GM12873 (cell line): Measurements from ENCODE around the gene SGCE.

Experiments used
- TF ChIP-seq, protein P1 (sequence below): IDR thresholded peaks from 2 replicates; pipeline ENCODE4 v1.5.1; 2012; ENCODE audit warnings: low read depth, mild to moderate bottlenecking, moderate library complexity, low read length, control low read depth; ENCODE audit not compliant: insufficient read depth; ENCODE audit errors: missing control alignments

SGCE gene

GRCh38 chr7:94579470-94579869 lies 76.5 kb downstream of the SGCE start:
- TF ChIP-seq, protein P1, sequence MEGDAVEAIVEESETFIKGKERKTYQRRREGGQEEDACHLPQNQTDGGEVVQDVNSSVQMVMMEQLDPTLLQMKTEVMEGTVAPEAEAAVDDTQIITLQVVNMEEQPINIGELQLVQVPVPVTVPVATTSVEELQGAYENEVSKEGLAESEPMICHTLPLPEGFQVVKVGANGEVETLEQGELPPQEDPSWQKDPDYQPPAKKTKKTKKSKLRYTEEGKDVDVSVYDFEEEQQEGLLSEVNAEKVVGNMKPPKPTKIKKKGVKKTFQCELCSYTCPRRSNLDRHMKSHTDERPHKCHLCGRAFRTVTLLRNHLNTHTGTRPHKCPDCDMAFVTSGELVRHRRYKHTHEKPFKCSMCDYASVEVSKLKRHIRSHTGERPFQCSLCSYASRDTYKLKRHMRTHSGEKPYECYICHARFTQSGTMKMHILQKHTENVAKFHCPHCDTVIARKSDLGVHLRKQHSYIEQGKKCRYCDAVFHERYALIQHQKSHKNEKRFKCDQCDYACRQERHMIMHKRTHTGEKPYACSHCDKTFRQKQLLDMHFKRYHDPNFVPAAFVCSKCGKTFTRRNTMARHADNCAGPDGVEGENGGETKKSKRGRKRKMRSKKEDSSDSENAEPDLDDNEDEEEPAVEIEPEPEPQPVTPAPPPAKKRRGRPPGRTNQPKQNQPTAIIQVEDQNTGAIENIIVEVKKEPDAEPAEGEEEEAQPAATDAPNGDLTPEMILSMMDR, result no peak

DNA sequence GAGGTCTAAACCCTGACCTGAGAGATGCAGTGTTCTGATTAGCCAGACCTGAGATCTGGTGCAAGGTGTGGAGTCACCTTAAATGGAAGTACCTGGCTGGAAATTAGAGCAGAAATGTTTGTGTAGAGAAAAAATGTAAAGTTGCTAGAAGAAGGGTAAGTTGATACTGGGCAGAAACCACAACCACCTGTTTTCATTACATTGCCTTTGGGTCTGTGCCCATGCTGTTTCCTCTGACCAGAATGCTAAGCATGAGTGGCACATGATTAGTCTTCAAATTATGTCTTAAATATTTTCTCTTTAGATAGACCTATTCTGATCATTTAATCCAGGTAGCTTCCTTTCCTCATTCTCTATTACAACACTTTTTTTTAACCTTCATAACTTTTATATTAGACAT lies 77.3 kb downstream of the SGCE start:
- TF ChIP-seq, protein P1, result no peak

- TF ChIP-seq, protein P1, result no peak
Measured at GRCh38 chr7:94577357-94577756, 78.6 kb downstream of the SGCE start.

DNA sequence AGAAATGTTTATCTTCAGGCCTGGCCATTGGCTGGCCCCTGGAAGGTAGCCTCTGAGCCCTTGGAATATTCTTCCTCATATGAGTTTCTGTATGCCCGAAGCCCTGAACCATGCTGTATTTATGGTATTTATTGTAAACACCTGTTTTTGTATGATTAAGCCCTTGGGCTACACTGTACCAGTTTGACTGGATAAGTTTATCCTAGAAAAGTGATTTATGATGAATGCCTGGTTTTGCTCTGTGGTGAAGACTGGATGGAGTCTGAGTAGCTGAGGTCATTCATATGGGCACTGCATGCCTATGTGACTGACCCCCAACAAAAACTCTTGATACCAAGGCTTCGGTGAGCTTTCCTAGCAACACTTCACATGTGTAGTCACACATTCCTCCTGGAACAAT lies 79.6 kb downstream of the SGCE start:
- TF ChIP-seq, protein P1, result no peak

DNA sequence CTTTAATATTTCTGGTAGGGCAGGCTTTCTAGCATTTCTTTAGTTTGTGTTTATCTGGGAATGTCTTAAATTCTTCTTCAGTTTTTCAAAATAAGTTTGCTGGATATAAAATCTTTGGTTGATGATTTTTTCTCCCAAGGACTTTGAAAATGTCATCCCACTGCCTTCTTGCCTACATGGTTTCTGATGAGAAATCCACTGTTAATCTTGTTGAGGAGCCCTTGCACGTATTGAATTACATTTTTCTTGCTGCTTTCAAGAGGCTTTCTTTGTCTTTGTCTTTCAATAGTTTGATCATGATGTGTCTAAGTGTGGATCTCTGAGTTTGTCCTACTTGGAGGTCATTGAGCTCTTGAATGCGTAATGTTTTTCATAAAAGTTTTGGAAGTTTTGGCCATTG lies 80.3 kb downstream of the SGCE start:
- TF ChIP-seq, protein P1, result no peak

DNA sequence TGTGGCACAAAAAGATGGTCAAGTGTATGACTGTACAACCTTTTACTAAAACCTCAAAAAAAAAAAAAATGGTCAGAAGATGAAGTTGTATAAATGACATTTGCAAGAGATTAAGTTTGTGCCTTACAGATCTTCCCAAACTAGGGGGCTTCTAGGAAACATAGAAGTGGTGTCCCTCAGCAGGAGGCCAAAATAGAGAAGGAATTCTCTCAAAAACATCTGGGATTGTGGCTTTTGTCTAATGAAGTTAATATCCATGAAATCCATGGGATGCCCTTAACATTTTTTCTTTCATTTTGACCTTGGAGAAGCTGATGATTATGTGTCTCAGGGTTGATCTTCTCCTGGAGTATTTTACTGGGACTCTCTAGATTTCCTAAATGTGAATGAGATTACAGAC lies 84.1 kb downstream of the SGCE start:
- TF ChIP-seq, protein P1, result no peak

DNA sequence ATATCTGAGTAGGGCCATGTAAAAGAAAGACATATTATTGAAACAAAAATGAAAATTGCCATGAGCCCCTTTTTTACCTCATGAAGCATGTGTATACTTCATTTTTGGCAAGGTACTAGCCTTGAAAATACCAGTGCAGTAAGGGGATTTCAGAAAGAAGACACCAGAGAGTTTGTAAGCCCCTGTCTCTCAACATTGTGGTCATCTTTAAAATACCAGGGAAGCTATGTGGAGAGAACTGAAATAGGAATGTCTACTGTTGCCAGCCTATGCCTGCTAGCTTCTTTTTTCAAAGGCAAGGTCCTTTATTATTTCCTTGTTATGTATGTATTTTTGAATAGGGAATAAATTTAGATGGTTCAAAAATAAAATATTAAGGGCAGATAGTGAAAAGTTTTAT lies 88.5 kb downstream of the SGCE start:
- TF ChIP-seq, protein P1, result no peak
